ENCODE measurements around the gene ZSWIM7.

DNA sequence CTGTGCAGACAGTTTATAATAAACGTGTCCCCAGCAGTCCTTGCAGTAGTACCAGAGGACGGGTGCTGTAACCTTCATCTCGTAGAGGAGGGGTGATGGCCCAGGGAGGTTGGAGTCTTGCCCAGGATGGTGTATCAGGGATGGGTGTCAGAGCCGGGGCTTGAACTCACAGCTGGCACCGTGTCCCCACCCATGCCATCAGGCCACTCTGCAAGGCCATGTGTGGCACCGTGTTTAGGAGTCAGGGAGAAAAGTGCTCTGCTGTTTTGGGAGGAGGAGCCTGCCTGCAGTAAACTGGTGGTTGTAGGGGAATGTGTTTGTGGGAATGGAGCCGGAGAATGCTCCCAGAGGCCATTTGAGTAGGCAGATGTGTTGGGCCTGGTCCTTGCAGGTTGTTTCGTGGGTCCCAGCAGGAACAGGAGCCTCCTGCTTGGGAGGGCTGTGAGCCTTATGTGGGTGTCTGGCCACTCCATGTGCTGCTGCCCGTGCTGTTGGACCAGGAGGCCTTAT lies 52.8 kb downstream of the ZSWIM7 start:
- TF ChIP-seq POLR2A (IDR thresholded peaks at IDR 0.05), result no peak
- TF ChIP-seq, protein P1, sequence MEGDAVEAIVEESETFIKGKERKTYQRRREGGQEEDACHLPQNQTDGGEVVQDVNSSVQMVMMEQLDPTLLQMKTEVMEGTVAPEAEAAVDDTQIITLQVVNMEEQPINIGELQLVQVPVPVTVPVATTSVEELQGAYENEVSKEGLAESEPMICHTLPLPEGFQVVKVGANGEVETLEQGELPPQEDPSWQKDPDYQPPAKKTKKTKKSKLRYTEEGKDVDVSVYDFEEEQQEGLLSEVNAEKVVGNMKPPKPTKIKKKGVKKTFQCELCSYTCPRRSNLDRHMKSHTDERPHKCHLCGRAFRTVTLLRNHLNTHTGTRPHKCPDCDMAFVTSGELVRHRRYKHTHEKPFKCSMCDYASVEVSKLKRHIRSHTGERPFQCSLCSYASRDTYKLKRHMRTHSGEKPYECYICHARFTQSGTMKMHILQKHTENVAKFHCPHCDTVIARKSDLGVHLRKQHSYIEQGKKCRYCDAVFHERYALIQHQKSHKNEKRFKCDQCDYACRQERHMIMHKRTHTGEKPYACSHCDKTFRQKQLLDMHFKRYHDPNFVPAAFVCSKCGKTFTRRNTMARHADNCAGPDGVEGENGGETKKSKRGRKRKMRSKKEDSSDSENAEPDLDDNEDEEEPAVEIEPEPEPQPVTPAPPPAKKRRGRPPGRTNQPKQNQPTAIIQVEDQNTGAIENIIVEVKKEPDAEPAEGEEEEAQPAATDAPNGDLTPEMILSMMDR (IDR thresholded peaks at IDR 0.05), result no peak

Measured in uterus (tissue), 2 donors.